H1 (cell line): ENCODE results near the gene VPS52. TPM values are rescaled to one million over a fixed set of nuclear protein-coding genes. Genes with fewer than 3 reads are reported as not detected.

Experiments used
- BRCA1 ChIP-seq: IDR thresholded peaks from 2 replicates; pipeline ENCODE4 v1.6.1; 2012; ENCODE audit warnings: low read depth, low read length, improper control_type of control experiment
- CHD7 ChIP-seq: fragments of 300-600 bp; sonication (generic); IDR thresholded peaks from 2 replicates; pipeline ENCODE4 v1.7.1; 2012; ENCODE audit warnings: low read length, moderate library complexity, mild to moderate bottlenecking, inconsistent platforms; ENCODE audit not compliant: insufficient replicate concordance
- CTBP2 ChIP-seq: IDR thresholded peaks from 2 replicates; pipeline ENCODE4 v1.7.0; 2011; ENCODE audit warnings: borderline replicate concordance, mild to moderate bottlenecking, moderate library complexity, mixed read lengths, low read length; ENCODE audit not compliant: insufficient read depth, insufficient read length
- GTF2F1 ChIP-seq: IDR thresholded peaks from 2 replicates; pipeline ENCODE4 v1.6.1; 2012; ENCODE audit warnings: low read depth, low read length, improper control_type of control experiment, borderline replicate concordance
- HDAC2 ChIP-seq, 2 experiments: fragments of 300-600 bp in 1 of 2; sonication (generic) in 1 of 2; IDR thresholded peaks; 2 replicates each; pipeline ENCODE4 v1.6.1; 2011 to 2012; ENCODE audit warnings: low read depth in 2 of 2, low read length in 2 of 2, mild to moderate bottlenecking in 2 of 2, moderate library complexity in 2 of 2, borderline replicate concordance in 1 of 2, inconsistent platforms in 1 of 2
- HDAC6 ChIP-seq: IDR thresholded peaks from one replicate; pipeline ENCODE4 v1.7.1; 2012; ENCODE audit warnings: low read depth, mild to moderate bottlenecking, inconsistent platforms, low read length, moderate library complexity
- JUN ChIP-seq: IDR thresholded peaks from 2 replicates; pipeline ENCODE4 v1.6.1; 2011; ENCODE audit warnings: low read depth, mild to moderate bottlenecking, improper control_type of control experiment, low read length
- JUND ChIP-seq: IDR thresholded peaks from 2 replicates; pipeline ENCODE4 v1.6.1; 2011; ENCODE audit warnings: mild to moderate bottlenecking, improper control_type of control experiment, low read length
- RNF2 ChIP-seq: fragments of 200-900, 300-1000 bp; sonication (generic); IDR thresholded peaks from 2 replicates; pipeline ENCODE4 v1.7.1; 2016; ENCODE audit warnings: borderline replicate concordance, low read depth, mild to moderate bottlenecking, antibody characterized with exemption, low read length; ENCODE audit not compliant: poor library complexity, severe bottlenecking; ENCODE audit errors: missing control alignments
- TAF7 ChIP-seq: optimal IDR thresholded peaks from 2 replicates; pipeline ENCODE3; 2011; ENCODE audit warnings: low read depth, mild to moderate bottlenecking, inconsistent platforms, low read length, moderate library complexity, borderline replicate concordance
- TBP ChIP-seq: IDR thresholded peaks from 2 replicates; pipeline ENCODE4 v1.6.1; 2011; ENCODE audit warnings: low read depth, low read length, improper control_type of control experiment
- polyA plus RNA-seq, 7 experiments: library from polyadenylated mRNA; depleted of rRNA in 3 of 7; stranded (reverse) in 5 of 7; unstranded in 2 of 7; fragments of >200 nt in 5 of 7; fragments of 200-250 nt in 2 of 7; gene quantifications; 1 replicate in 5 of 7; 2 replicates in 1 of 7; 4 replicates in 1 of 7; pipeline versions ENCODE4 v1.2.1 to v1.2.3, GENCODE V29; 2011 to 2013; ENCODE audit warnings: missing spikeins in 2 of 7, mixed read lengths in 2 of 7
- total RNA-seq: library from RNA; stranded (reverse); fragmentation: NEBNext Ultra II Directional; extraction: Animal tissue kit (Norgen Biotek cat#: 25700); gene quantifications from 2 replicates; pipeline ENCODE4 v1.2.1, GENCODE V29; 2021

VPS52 gene
- total and polyA plus RNA-seq, 2 of the 8 experiments (the other 6 are each of a cell fraction or from before 2014, with no cell fraction given) = 36.5 to 86.3 TPM

GRCh38 chr6:33319939-33320314 is 48.3 kb upstream of the VPS52 start (continued):
- no peak for TF ChIP-seq CHD7
- no peak for TF ChIP-seq JUND
- TF ChIP-seq GTF2F1 = no peak
- TF ChIP-seq CTBP2 = no peak
- no peak for TF ChIP-seq HDAC6
- no peak for TF ChIP-seq HDAC2 (IDR thresholded peaks at IDR 0.05; ENCODE audit: borderline replicate concordance in 1 of 2, low read depth in 2 of 2, low read length in 2 of 2)
- TF ChIP-seq TBP = no peak
- no peak for TF ChIP-seq TAF7
- TF ChIP-seq BRCA1 = no peak
- no peak for TF ChIP-seq JUN
- TF ChIP-seq RNF2 = no peak
